Endodermal cell (in vitro differentiated cells): Measurements from ENCODE around the gene TMEM116. TPM values are rescaled to one million over a fixed set of nuclear protein-coding genes. Genes with fewer than 3 reads are reported as not detected.
A peak's percentile ranks its signal among the peaks of the same experiment; 100 is the strongest.
"Not testable (repeated sequence)": the region's sequence is repeated elsewhere in the genome, so short reads cannot be mapped to it uniquely, and the experiment has no call there.

ENCODE experiments used
- DNase-seq: peaks from one replicate; pipeline ENCODE4 v3.0.0-alpha.2; 2017
- H3K27ac ChIP-seq: 2 replicates; pipeline ENCODE4 v1.5.1; 2013; ENCODE audit warnings: mild to moderate bottlenecking, low read depth, low read length, moderate library complexity
- H3K27me3 ChIP-seq: 2 replicates; pipeline ENCODE4 v1.6.1; 2013; ENCODE audit warnings: mild to moderate bottlenecking, low read length, moderate library complexity; ENCODE audit not compliant: insufficient read depth, control insufficient read depth, poor library complexity, severe bottlenecking
- H3K36me3 ChIP-seq: 2 replicates; pipeline ENCODE4 v1.7.0; 2013; ENCODE audit warnings: mild to moderate bottlenecking, low read length, moderate library complexity; ENCODE audit not compliant: control insufficient read depth, insufficient read depth
- H3K4me1 ChIP-seq: one replicate; pipeline ENCODE4 v1.7.0; 2013; ENCODE audit warnings: low read length; ENCODE audit not compliant: control insufficient read depth, insufficient read depth
- H3K4me3 ChIP-seq: 2 replicates; pipeline ENCODE4 v1.5.1; 2013; ENCODE audit warnings: mild to moderate bottlenecking, low read length, moderate library complexity
- H3K9ac ChIP-seq: 2 replicates; pipeline ENCODE4 v1.6.1; 2013; ENCODE audit warnings: mild to moderate bottlenecking, low read length, moderate library complexity; ENCODE audit not compliant: poor library complexity, severe bottlenecking; ENCODE audit errors: extremely low read depth
- H3K9me3 ChIP-seq: 2 replicates; pipeline ENCODE4 v1.6.1; 2013; ENCODE audit warnings: mild to moderate bottlenecking, low read length, moderate library complexity; ENCODE audit not compliant: control insufficient read depth
- H3K27ac Mint-ChIP-seq: 2 replicates; pipeline ENCODE4 v1.8.0; 2020; ENCODE audit warnings: mixed read lengths
- H3K27me3 Mint-ChIP-seq: 2 replicates; pipeline ENCODE4 v1.8.0; 2021; ENCODE audit warnings: mild to moderate bottlenecking, mixed read lengths; ENCODE audit not compliant: insufficient read depth
- H3K36me3 Mint-ChIP-seq: 2 replicates; pipeline ENCODE4 v1.8.0; 2020; ENCODE audit warnings: low read depth, mixed read lengths
- H3K4me1 Mint-ChIP-seq: 2 replicates; pipeline ENCODE4 v1.8.0; 2020; ENCODE audit warnings: mixed read lengths
- H3K4me3 Mint-ChIP-seq: 2 replicates; pipeline ENCODE4 v1.8.0; 2020; ENCODE audit warnings: mild to moderate bottlenecking, moderate library complexity, mixed read lengths
- H3K9me3 Mint-ChIP-seq: 2 replicates; pipeline ENCODE4 v1.8.0; 2020; ENCODE audit warnings: mild to moderate bottlenecking, mixed read lengths
- CTCF ChIP-seq: fragments of 200-600 bp; sonication (generic); conservative IDR thresholded peaks from 2 replicates; pipeline ENCODE4 v1.5.0; 2021; ENCODE audit warnings: antibody characterized with exemption, mild to moderate bottlenecking
- WGBS, 2 experiments: methylation state at CpG; one replicate each; pipeline versions ENCODE4 v1.1.5 to v1.1.7; 2013; ENCODE audit warnings: missing lambda C conversion rate in 2 of 2, mixed read lengths in 1 of 2; ENCODE audit not compliant: insufficient coverage in 1 of 2, insufficient read length in 1 of 2; 5-methylcytosine and 5-hydroxymethylcytosine counted together
- total RNA-seq, 2 donors: library from RNA; stranded (reverse); fragmentation: NEBNext Ultra II Directional in 1 of 2; extraction: Animal tissue kit (Norgen Biotek cat#: 25700) in 1 of 2; gene quantifications; 2 replicates in 1 of 2; 3 replicates in 1 of 2; pipeline ENCODE4 v1.2.1, GENCODE V29; 2021

The TMEM116 gene
- total RNA-seq, 2 donors from 2014 or later = 13.1 to 17.0 TPM

- Histone ChIP-seq H3K9me3 (no peaks in the 10 kb centered on the region), H3K4me1 (no peaks in the 10 kb centered on the region), H3K36me3 (peaks cover 88% of the 10 kb centered on the region), H3K27me3 (no peaks in the 10 kb centered on the region), H3K4me3 (no peak overlapping the region), H3K27ac (no peak overlapping the region), H3K9ac (no peak overlapping the region)
- H3K9me3 Mint-ChIP-seq = no peaks in the 10 kb centered on the region
- H3K36me3 Mint-ChIP-seq = peaks cover 72% of the 10 kb centered on the region
- 96 to 97% methylated on average over 3 to 4 of the region's 4 CpGs for WGBS, 2 experiments
- H3K27ac Mint-ChIP-seq = no peak overlapping the region
- no peak for DNase-seq
- no peaks in the 10 kb centered on the region for H3K4me1 Mint-ChIP-seq
- H3K4me3 Mint-ChIP-seq = no peak overlapping the region
- TF ChIP-seq CTCF = no peak
- H3K27me3 Mint-ChIP-seq = no peaks in the 10 kb centered on the region
Measured at GRCh38 chr12:112046003-112046402, 33.0 kb upstream of the TMEM116 start.

GRCh38 chr12:112036614-112037013, 23.6 kb upstream of the TMEM116 start:
- not testable (repeated sequence) for H3K27me3 Mint-ChIP-seq, H3K9ac ChIP-seq, DNase-seq, H3K4me3 Mint-ChIP-seq, H3K9me3 Mint-ChIP-seq, H3K4me1 ChIP-seq, H3K27ac ChIP-seq, H3K27ac Mint-ChIP-seq, H3K4me3 ChIP-seq, H3K27me3 ChIP-seq, H3K4me1 Mint-ChIP-seq, H3K9me3 ChIP-seq
- peaks cover 69% of the 10 kb centered on the region for H3K36me3 Mint-ChIP-seq
- WGBS, 2 experiments = 95 to 96% methylated on average over 7 to 10 of the region's 12 CpGs
- H3K36me3 ChIP-seq = peaks cover 93% of the 10 kb centered on the region

- 92 to 100% methylated on average over 2 to 4 of the region's 4 CpGs for WGBS, 2 experiments
- Histone ChIP-seq H3K9ac (no peak overlapping the region), H3K4me3 (no peak overlapping the region), H3K27ac (no peak overlapping the region), H3K4me1 (no peaks in the 10 kb centered on the region), H3K36me3 (peaks cover 91% of the 10 kb centered on the region), H3K9me3 (no peaks in the 10 kb centered on the region), H3K27me3 (no peaks in the 10 kb centered on the region)
- no peaks in the 10 kb centered on the region for H3K27me3 Mint-ChIP-seq
- H3K27ac Mint-ChIP-seq = no peak overlapping the region
- no peak overlapping the region for H3K4me3 Mint-ChIP-seq
- H3K9me3 Mint-ChIP-seq = no peaks in the 10 kb centered on the region
- H3K4me1 Mint-ChIP-seq = no peaks in the 10 kb centered on the region
- peaks cover 73% of the 10 kb centered on the region for H3K36me3 Mint-ChIP-seq
- no peak for DNase-seq
- TF ChIP-seq CTCF = no peak
Measured at GRCh38 chr12:112035219-112035785, 22.3 kb upstream of the TMEM116 start.

- DNase-seq = no peak
- Mint-ChIP-seq H3K4me3 (no peak overlapping the region), H3K9me3 (no peaks in the 10 kb centered on the region), H3K27me3 (no peaks in the 10 kb centered on the region), H3K36me3 (peaks cover 58% of the 10 kb centered on the region), H3K27ac (peak overlapping the region; percentile 36), H3K4me1 (no peaks in the 10 kb centered on the region)
- no peak overlapping the region for H3K4me3 ChIP-seq
- WGBS, 2 experiments = 91 to 100% methylated on average over 2 to 5 of the region's 5 CpGs
- H3K36me3 ChIP-seq = peaks cover 88% of the 10 kb centered on the region
- no peak for TF ChIP-seq CTCF
- no peak overlapping the region for H3K9ac ChIP-seq
- H3K27ac ChIP-seq = no peak overlapping the region
- no peaks in the 10 kb centered on the region for H3K4me1 ChIP-seq
- no peaks in the 10 kb centered on the region for H3K9me3 ChIP-seq
- H3K27me3 ChIP-seq = no peaks in the 10 kb centered on the region
Measured at GRCh38 chr12:112032292-112032691, 19.3 kb upstream of the TMEM116 start.
